ENCODE measurements around the gene LRIG3.
A peak's percentile ranks its signal among the peaks of the same experiment; 100 is the strongest.
"Not testable (repeated sequence)": the region's sequence is repeated elsewhere in the genome, so short reads cannot be mapped to it uniquely, and the experiment has no call there.

LRIG3 gene

GRCh38 chr12:58954002-58954401 is 33.7 kb upstream of the LRIG3 start:
- H3K9ac ChIP-seq (ENCODE audit: low read depth, low read length): no peak overlapping the region
- peaks cover 9% of the 10 kb centered on the region; the same call in 1 of the 2 replicates for H3K4me1 ChIP-seq (ENCODE audit: insufficient read depth, low read length)
- no peak overlapping the region for H3K27ac ChIP-seq (ENCODE audit: low read depth, low read length)
- H3K4me3 ChIP-seq (ENCODE audit: low read length): no peak overlapping the region
- H3K27me3 ChIP-seq (ENCODE audit: insufficient read depth, low read length): no peaks in the 10 kb centered on the region
- no peaks in the 10 kb centered on the region for H3K36me3 ChIP-seq (ENCODE audit: insufficient read depth, low read length)
- H3K9me3 ChIP-seq (ENCODE audit: insufficient read depth, low read depth, low read length): no peaks in the 10 kb centered on the region
- 92% methylated on average over 3 of the region's 3 CpGs for WGBS

DNA sequence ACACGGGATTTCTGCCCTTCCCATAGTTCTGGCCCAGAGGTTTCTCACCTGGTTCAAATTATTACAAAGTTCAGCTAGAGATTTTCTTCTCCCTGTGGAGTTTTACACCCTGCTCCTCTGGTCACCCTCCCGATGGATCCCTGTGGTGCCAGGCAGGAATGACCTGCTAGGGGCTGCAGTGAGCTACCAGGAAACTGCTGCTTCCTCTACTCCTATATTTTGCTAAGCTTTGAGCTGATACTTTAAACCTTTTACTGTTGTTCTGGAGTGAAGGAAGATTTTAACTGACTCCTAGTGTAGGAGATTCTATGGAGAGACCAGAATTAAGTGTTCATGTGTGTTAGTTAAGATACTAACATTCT is 30.4 kb upstream of the LRIG3 start:
- Histone ChIP-seq H3K4me1 (ENCODE audit: insufficient read depth, low read length) (no peaks in the 10 kb centered on the region), H3K4me3 (ENCODE audit: low read length) (no peak overlapping the region), H3K9me3 (ENCODE audit: insufficient read depth, low read depth, low read length) (no peaks in the 10 kb centered on the region), H3K27me3 (ENCODE audit: insufficient read depth, low read length) (no peaks in the 10 kb centered on the region), H3K27ac (ENCODE audit: low read depth, low read length) (no peak overlapping the region; the same call in 1 of the 2 replicates), H3K36me3 (ENCODE audit: insufficient read depth, low read length) (no peaks in the 10 kb centered on the region), H3K9ac (ENCODE audit: low read depth, low read length) (no peak overlapping the region)
- 72% methylated on average over 2 of the region's 2 CpGs for WGBS

GRCh38 chr12:58949954-58950738 is 29.8 kb upstream of the LRIG3 start:
- H3K9me3 ChIP-seq (ENCODE audit: insufficient read depth, low read depth, low read length); H3K36me3 ChIP-seq (ENCODE audit: insufficient read depth, low read length); H3K4me1 ChIP-seq (ENCODE audit: insufficient read depth, low read length); H3K9ac ChIP-seq (ENCODE audit: low read depth, low read length); H3K4me3 ChIP-seq (ENCODE audit: low read length); H3K27ac ChIP-seq (ENCODE audit: low read depth, low read length); H3K27me3 ChIP-seq (ENCODE audit: insufficient read depth, low read length): not testable (repeated sequence)
- 79% methylated on average over 11 of the region's 11 CpGs for WGBS

- no peak overlapping the region for H3K9ac ChIP-seq (ENCODE audit: low read depth, low read length)
These were observed 22.8 kb upstream of the LRIG3 start for GRCh38 chr12:58943079-58943478.

DNA sequence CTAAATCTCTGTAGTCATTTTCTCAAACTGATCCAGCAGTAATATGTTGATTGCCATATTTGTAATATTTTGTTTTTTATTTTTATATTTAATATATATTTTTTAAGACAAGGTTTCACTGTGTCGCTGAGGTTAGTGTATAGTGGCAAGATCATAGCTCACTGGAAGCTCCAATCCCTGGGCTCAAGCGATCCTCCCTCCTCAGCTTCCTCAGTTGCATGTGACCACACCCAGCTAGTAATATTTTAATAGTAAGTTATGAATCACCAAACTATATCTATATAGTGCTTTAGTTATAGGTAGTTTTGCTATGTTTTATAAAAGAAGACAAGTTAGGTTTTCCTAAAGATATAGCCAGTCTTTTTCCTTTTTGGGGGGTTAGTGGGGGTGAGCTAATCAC is 22.0 kb upstream of the LRIG3 start:
- Histone ChIP-seq H3K36me3 (ENCODE audit: insufficient read depth, low read length) (no peaks in the 10 kb centered on the region), H3K27me3 (ENCODE audit: insufficient read depth, low read length) (no peaks in the 10 kb centered on the region), H3K9me3 (ENCODE audit: insufficient read depth, low read depth, low read length) (no peaks in the 10 kb centered on the region), H3K4me3 (ENCODE audit: low read length) (no peak overlapping the region), H3K9ac (ENCODE audit: low read depth, low read length) (no peak overlapping the region), H3K27ac (ENCODE audit: low read depth, low read length) (no peak overlapping the region), H3K4me1 (ENCODE audit: insufficient read depth, low read length) (no peaks in the 10 kb centered on the region)
- WGBS: 100% methylated on average over 1 of the region's 2 CpGs

More at GRCh38 chr12:58943079-58943478, 22.8 kb upstream of the LRIG3 start:
- Histone ChIP-seq H3K9me3 (ENCODE audit: insufficient read depth, low read depth, low read length) (no peaks in the 10 kb centered on the region), H3K36me3 (ENCODE audit: insufficient read depth, low read length) (no peaks in the 10 kb centered on the region), H3K4me1 (ENCODE audit: insufficient read depth, low read length) (no peaks in the 10 kb centered on the region), H3K4me3 (ENCODE audit: low read length) (no peak overlapping the region), H3K27me3 (ENCODE audit: insufficient read depth, low read length) (no peaks in the 10 kb centered on the region), H3K27ac (ENCODE audit: low read depth, low read length) (no peak overlapping the region)
- WGBS: 92% methylated on average over 3 of the region's 3 CpGs

- H3K4me1 ChIP-seq (ENCODE audit: insufficient read depth, low read length): no peaks in the 10 kb centered on the region
- WGBS: 94% methylated on average over 4 of the region's 6 CpGs
- H3K9ac ChIP-seq (ENCODE audit: low read depth, low read length): no peak overlapping the region
- no peaks in the 10 kb centered on the region for H3K9me3 ChIP-seq (ENCODE audit: insufficient read depth, low read depth, low read length)
- H3K36me3 ChIP-seq (ENCODE audit: insufficient read depth, low read length): no peaks in the 10 kb centered on the region
- no peak overlapping the region for H3K4me3 ChIP-seq (ENCODE audit: low read length)
- no peaks in the 10 kb centered on the region for H3K27me3 ChIP-seq (ENCODE audit: insufficient read depth, low read length)
- H3K27ac ChIP-seq (ENCODE audit: low read depth, low read length): no peak overlapping the region
These were observed 19.2 kb upstream of the LRIG3 start for GRCh38 chr12:58939399-58940100.

GRCh38 chr12:58938440-58938839 is 18.1 kb upstream of the LRIG3 start:
- WGBS: no CpG with 5 or more reads among the region's 2 CpGs
- Histone ChIP-seq H3K27me3 (ENCODE audit: insufficient read depth, low read length) (no peaks in the 10 kb centered on the region), H3K36me3 (ENCODE audit: insufficient read depth, low read length) (no peaks in the 10 kb centered on the region), H3K4me3 (ENCODE audit: low read length) (no peak overlapping the region), H3K27ac (ENCODE audit: low read depth, low read length) (no peak overlapping the region), H3K4me1 (ENCODE audit: insufficient read depth, low read length) (no peaks in the 10 kb centered on the region; the same call in 1 of the 2 replicates), H3K9ac (ENCODE audit: low read depth, low read length) (no peak overlapping the region), H3K9me3 (ENCODE audit: insufficient read depth, low read depth, low read length) (no peaks in the 10 kb centered on the region)

DNA sequence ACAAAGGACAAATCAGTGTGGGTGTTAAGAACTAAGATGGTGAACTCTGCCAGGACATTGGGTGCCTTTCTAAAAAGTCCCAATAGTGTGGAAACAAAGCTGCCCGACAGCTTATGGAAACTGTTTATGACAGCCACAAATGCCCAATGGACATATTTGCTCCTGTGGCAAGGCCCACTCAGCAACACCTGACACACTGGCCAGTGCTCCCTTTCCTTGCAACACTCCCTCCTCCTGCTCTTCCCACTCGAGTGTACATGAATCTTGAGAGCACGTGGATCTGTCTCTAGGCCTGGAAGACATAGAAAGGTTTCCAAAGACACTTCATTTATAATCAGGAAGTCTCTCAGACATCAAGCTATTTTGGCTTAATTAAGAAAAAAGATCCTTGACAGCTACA is 14.2 kb upstream of the LRIG3 start:
- no peak overlapping the region for H3K27ac ChIP-seq (ENCODE audit: low read depth, low read length)
- no peaks in the 10 kb centered on the region for H3K27me3 ChIP-seq (ENCODE audit: insufficient read depth, low read length)
- H3K9me3 ChIP-seq (ENCODE audit: insufficient read depth, low read depth, low read length): no peaks in the 10 kb centered on the region
- H3K4me1 ChIP-seq (ENCODE audit: insufficient read depth, low read length): no peaks in the 10 kb centered on the region; the same call in none of the 2 replicates
- no peak overlapping the region for H3K4me3 ChIP-seq (ENCODE audit: low read length)
- no peak overlapping the region for H3K9ac ChIP-seq (ENCODE audit: low read depth, low read length)
- 90% methylated on average over 3 of the region's 3 CpGs for whole genome bisulfite sequencing
- no peaks in the 10 kb centered on the region for H3K36me3 ChIP-seq (ENCODE audit: insufficient read depth, low read length)

GRCh38 chr12:58932806-58933681 is 12.7 kb upstream of the LRIG3 start:
- 80% methylated on average over 7 of the region's 8 CpGs for WGBS
- Histone ChIP-seq H3K27me3 (ENCODE audit: insufficient read depth, low read length) (no peaks in the 10 kb centered on the region), H3K4me1 (ENCODE audit: insufficient read depth, low read length) (no peaks in the 10 kb centered on the region; the same call in none of the 2 replicates), H3K4me3 (ENCODE audit: low read length) (no peak overlapping the region), H3K9me3 (ENCODE audit: insufficient read depth, low read depth, low read length) (no peaks in the 10 kb centered on the region), H3K36me3 (ENCODE audit: insufficient read depth, low read length) (no peaks in the 10 kb centered on the region), H3K9ac (ENCODE audit: low read depth, low read length) (no peak overlapping the region), H3K27ac (ENCODE audit: low read depth, low read length) (peak overlapping the region; percentile 53)

GRCh38 chr12:58931518-58931917 is 11.2 kb upstream of the LRIG3 start:
- Histone ChIP-seq H3K27me3 (ENCODE audit: insufficient read depth, low read length) (no peaks in the 10 kb centered on the region), H3K36me3 (ENCODE audit: insufficient read depth, low read length) (no peaks in the 10 kb centered on the region), H3K4me1 (ENCODE audit: insufficient read depth, low read length) (no peaks in the 10 kb centered on the region; the same call in none of the 2 replicates), H3K27ac (ENCODE audit: low read depth, low read length) (no peak overlapping the region), H3K4me3 (ENCODE audit: low read length) (no peak overlapping the region), H3K9me3 (ENCODE audit: insufficient read depth, low read depth, low read length) (no peaks in the 10 kb centered on the region), H3K9ac (ENCODE audit: low read depth, low read length) (no peak overlapping the region)
- 89% methylated on average over 4 of the region's 4 CpGs for WGBS
